ENCODE results near the gene NCAN. TPM values are rescaled to one million over a fixed set of nuclear protein-coding genes. Genes with fewer than 3 reads are reported as not detected.

Gene NCAN
- total and polyA plus RNA-seq, 2 of the 13 experiments (the other 11 are each of a cell fraction or from before 2014, with no cell fraction given): not detected

GRCh38 chr19:19294914-19295313 is 83.2 kb downstream of the NCAN start:
- TF ChIP-seq ZBTB49 (CRISPR knock-in tag; IDR thresholded peaks at IDR 0.05; ENCODE audit: borderline replicate concordance) (no peak), SAFB2 (CRISPR knock-in tag; IDR thresholded peaks at IDR 0.05; ENCODE audit: borderline replicate concordance, low read depth) (no peak), CREBL2 (CRISPR knock-in tag; IDR thresholded peaks at IDR 0.05; ENCODE audit: borderline replicate concordance) (no peak), NCOA5 (CRISPR knock-in tag; IDR thresholded peaks at IDR 0.05) (no peak), NBN (conservative IDR thresholded peaks at IDR 0.05) (no peak), ZNF576 (CRISPR knock-in tag; IDR thresholded peaks at IDR 0.05) (no peak), ZNF430 (CRISPR knock-in tag; IDR thresholded peaks at IDR 0.05) (no peak), CEBPZ (IDR thresholded peaks at IDR 0.05; ENCODE audit: low read length) (no peak), TARDBP (CRISPR knock-in tag; IDR thresholded peaks at IDR 0.05) (no peak), ZNF879 (CRISPR knock-in tag; IDR thresholded peaks at IDR 0.05) (no peak)
- Histone ChIP-seq H3K9ac (ENCODE audit: insufficient read depth, low read depth, low read length) (no peak overlapping the region), H3K27me3 (ENCODE audit: control insufficient read depth in 1 of 2, insufficient read depth in 2 of 2, low read length in 2 of 2) (no peaks in the 10 kb centered on the region), H3K36me3 (replicated peaks in 1 of 2; ENCODE audit: control insufficient read depth in 1 of 2, insufficient read depth in 2 of 2, low read length in 2 of 2) (peaks cover 8 to 37% of the 10 kb centered on the region in 2 experiments; a peak in 4 of 5 replicates), H3K4me3 (replicated peaks in 1 of 3; ENCODE audit: insufficient read depth in 1 of 3, low read depth in 2 of 3, low read length in 3 of 3) (no peak overlapping the region), H3K27ac (ENCODE audit: extremely low read length, insufficient read depth, low read length) (no peak overlapping the region), H4K20me1 (ENCODE audit: insufficient read depth, low read length) (no peaks in the 10 kb centered on the region), H3K79me2 (ENCODE audit: insufficient read depth, low read length) (no peaks in the 10 kb centered on the region), H2AFZ (ENCODE audit: low read length) (no peak overlapping the region), H3K9me3 (ENCODE audit: low read length) (no peaks in the 10 kb centered on the region), H3K4me2 (ENCODE audit: low read depth, low read length) (no peak overlapping the region), H3K4me1 (ENCODE audit: insufficient read depth, low read length) (no peaks in the 10 kb centered on the region)
- intact Hi-C loops (cut with micrococcal nuclease; ENCODE audit: unreplicated experiment) (no loop called here), in situ Hi-C loops (cut with HindIII; ENCODE audit: extremely low pct_ligation_motif_present, low pct_unique_long_range_greater_than_20kb) (no loop called here)
- 94% methylated on average over 4 of the region's 4 CpGs for WGBS (ENCODE audit: low lambda C conversion rate)
- BruUV-seq (replicated peaks): no TSS peak
- FAIRE-seq (no peak), ATAC-seq (no peak), DNase-seq (ENCODE audit: low spot score) (no peak)
- POLR2A ChIA-PET: no interaction called here
- CTCF ChIA-PET (ENCODE audit: low intra/inter-chr PET ratio, low total read pairs): no interaction called here

All from HepG2 (cell line).